GM23248 (cell line): Measurements from ENCODE around the gene C5. TPM values are rescaled to one million over a fixed set of nuclear protein-coding genes. Genes with fewer than 3 reads are reported as not detected.

ENCODE experiments used
- DNase-seq: peaks from one replicate; pipeline ENCODE4 v3.0.0-alpha.2; 2015
- H2AFZ ChIP-seq: fragments of 200-600 bp; sonication (generic); 2 replicates; pipeline ENCODE4 v1.6.1; 2016; ENCODE audit warnings: antibody characterized with exemption
- H3F3A ChIP-seq: fragments of 200-600 bp; sonication (generic); 2 replicates; pipeline ENCODE4 v1.6.1; 2016; ENCODE audit warnings: mild to moderate bottlenecking, antibody characterized with exemption, mixed run types; ENCODE audit not compliant: insufficient read depth
- H3K27ac ChIP-seq: fragments of 200-600 bp; sonication (generic); 2 replicates; pipeline ENCODE4 v1.5.1; 2016; ENCODE audit warnings: mild to moderate bottlenecking
- H3K27me3 ChIP-seq: fragments of 200-600 bp; sonication (generic); replicated peaks from 2 replicates; pipeline ENCODE4 v1.6.1; 2016; ENCODE audit warnings: mild to moderate bottlenecking; ENCODE audit not compliant: insufficient read depth
- H3K36me3 ChIP-seq: fragments of 200-600 bp; sonication (generic); 2 replicates; pipeline ENCODE4 v1.6.1; 2016; ENCODE audit warnings: low read depth, mild to moderate bottlenecking
- H3K4me1 ChIP-seq: fragments of 200-600 bp; sonication (generic); 2 replicates; pipeline ENCODE4 v1.6.1; 2016; ENCODE audit warnings: mild to moderate bottlenecking; ENCODE audit not compliant: insufficient read depth
- H3K4me2 ChIP-seq: fragments of 200-600 bp; sonication (generic); one replicate; pipeline ENCODE4 v1.6.1; 2016; ENCODE audit warnings: mild to moderate bottlenecking; ENCODE audit not compliant: unreplicated experiment
- H3K4me3 ChIP-seq: fragments of 200-600 bp; sonication (generic); 2 replicates; pipeline ENCODE4 v1.5.1; 2016; ENCODE audit warnings: mild to moderate bottlenecking
- H3K79me2 ChIP-seq: fragments of 200-600 bp; sonication (generic); 2 replicates; pipeline ENCODE4 v1.6.1; 2016; ENCODE audit warnings: mild to moderate bottlenecking; ENCODE audit not compliant: insufficient read depth
- H3K9ac ChIP-seq: fragments of 200-600 bp; sonication (generic); 2 replicates; pipeline ENCODE4 v1.6.1; 2016; ENCODE audit warnings: mild to moderate bottlenecking
- H3K9me2 ChIP-seq: fragments of 200-600 bp; sonication (generic); 2 replicates; pipeline ENCODE4 v1.6.1; 2016; ENCODE audit warnings: mixed run types, mild to moderate bottlenecking, moderate library complexity; ENCODE audit not compliant: insufficient read depth
- H3K9me3 ChIP-seq: fragments of 200-600 bp; sonication (generic); one replicate; pipeline ENCODE4 v1.6.1; 2017; ENCODE audit warnings: low read depth
- H4K20me1 ChIP-seq: fragments of 200-600 bp; sonication (generic); 2 replicates; pipeline ENCODE4 v1.6.0; 2016; ENCODE audit not compliant: insufficient read depth
- EZH2 ChIP-seq: fragments of 200-600 bp; sonication (generic); IDR thresholded peaks from 2 replicates; pipeline ENCODE4 v1.6.1; 2018; ENCODE audit warnings: antibody characterized with exemption, mild to moderate bottlenecking; ENCODE audit not compliant: insufficient read depth, poor library complexity, severe bottlenecking
- EZH2phosphoT487 ChIP-seq: fragments of 200-600 bp; sonication (generic); IDR thresholded peaks from 2 replicates; pipeline ENCODE4 v1.6.1; 2018; ENCODE audit warnings: antibody characterized with exemption, moderate library complexity, mild to moderate bottlenecking, low read depth; ENCODE audit not compliant: insufficient read depth
- WGBS, 2 experiments: methylation state at CpG; one replicate each; pipeline ENCODE4 v1.1.6; 2015 to 2017; ENCODE audit warnings: low lambda C conversion rate in 2 of 2, low coverage in 1 of 2; ENCODE audit errors: missing lambda C conversion rate in 2 of 2; 5-methylcytosine and 5-hydroxymethylcytosine counted together
- in situ Hi-C: fragments of 300-500 bp; cut with MboI; formaldehyde crosslinking; loops from 2 replicates; pipeline ENCODE4 v1.15.0; 2020
- polyA plus RNA-seq: library from polyadenylated mRNA; unstranded; fragments of >200 nt; fragmentation: Nextera tagmentation; extraction: Ambion mirVana; gene quantifications from 2 replicates; pipeline ENCODE4 v1.2.1, GENCODE V29; 2016
- total RNA-seq: library from RNA; depleted of rRNA; stranded (reverse); fragments of >200 nt; shearing (Covaris generic); gene quantifications from 2 replicates; pipeline ENCODE4 v1.2.3, GENCODE V29; 2014

The C5 gene
- total and polyA plus RNA-seq, 2 experiments from 2014 or later, result 1.2 to 1.6 TPM

- no peak overlapping the region for H3K9ac ChIP-seq
- H3K9me3 ChIP-seq, result no peaks in the 10 kb centered on the region
- H3F3A ChIP-seq, result no peaks in the 10 kb centered on the region
- H3K9me2 ChIP-seq, result no peaks in the 10 kb centered on the region
- in situ Hi-C loops, result loop anchor here (5.0 kb wide), 1 partner anchor 81 kb away; no protein-coding TSS in a partner anchor
- peak overlapping the region; percentile 78 for H2AFZ ChIP-seq
- no peaks in the 10 kb centered on the region for H3K36me3 ChIP-seq
- H3K27me3 ChIP-seq, result no peaks in the 10 kb centered on the region
- WGBS, 2 experiments, result 11 to 19% methylated on average over 2 of the region's 2 CpGs
- peaks cover 10% of the 10 kb centered on the region; the same call in 1 of the 2 replicates for H3K4me1 ChIP-seq
- no peak overlapping the region for H3K4me2 ChIP-seq
- H3K27ac ChIP-seq, result no peak overlapping the region
- no peaks in the 10 kb centered on the region for H3K79me2 ChIP-seq
- peak; percentile 76 for DNase-seq
- H3K4me3 ChIP-seq, result no peak overlapping the region
- no peaks in the 10 kb centered on the region for H4K20me1 ChIP-seq
- TF ChIP-seq EZH2phosphoT487 (no peak), EZH2 (no peak)
Measured at GRCh38 chr9:120985819-120986222, 64.3 kb downstream of the C5 start.

- H3K4me2 ChIP-seq, result no peak overlapping the region
- no peaks in the 10 kb centered on the region for H4K20me1 ChIP-seq
- H2AFZ ChIP-seq, result no peak overlapping the region
- in situ Hi-C loops, result no loop called here
- H3K9me3 ChIP-seq, result no peaks in the 10 kb centered on the region
- 92% methylated on average over 3 of the region's 3 CpGs for WGBS, 2 experiments
- no peak overlapping the region for H3K9ac ChIP-seq
- no peak for DNase-seq
- no peaks in the 10 kb centered on the region for H3F3A ChIP-seq
- H3K4me3 ChIP-seq, result no peak overlapping the region
- no peak overlapping the region for H3K27ac ChIP-seq
- no peaks in the 10 kb centered on the region for H3K36me3 ChIP-seq
- H3K9me2 ChIP-seq, result no peaks in the 10 kb centered on the region
- H3K4me1 ChIP-seq, result peaks cover 10% of the 10 kb centered on the region; the same call in 1 of the 2 replicates
- TF ChIP-seq EZH2phosphoT487 (no peak), EZH2 (no peak)
- H3K79me2 ChIP-seq, result no peaks in the 10 kb centered on the region
- H3K27me3 ChIP-seq, result no peaks in the 10 kb centered on the region
Measured at GRCh38 chr9:120983259-120983837, 66.7 kb downstream of the C5 start.

GRCh38 chr9:120982836-120983235 lies 67.2 kb downstream of the C5 start:
- 29 to 34% methylated on average over 3 of the region's 3 CpGs for WGBS, 2 experiments
- no peaks in the 10 kb centered on the region for H3K27me3 ChIP-seq
- H3K9me2 ChIP-seq, result no peaks in the 10 kb centered on the region
- in situ Hi-C loops, result no loop called here
- no peak for TF ChIP-seq EZH2phosphoT487
- no peak for TF ChIP-seq EZH2
- peaks cover 10% of the 10 kb centered on the region; the same call in 1 of the 2 replicates for H3K4me1 ChIP-seq
- DNase-seq, result peak; percentile 64
- no peak overlapping the region for H3K9ac ChIP-seq
- H3K79me2 ChIP-seq, result no peaks in the 10 kb centered on the region
- no peak overlapping the region for H2AFZ ChIP-seq
- H4K20me1 ChIP-seq, result no peaks in the 10 kb centered on the region
- no peaks in the 10 kb centered on the region for H3K36me3 ChIP-seq
- no peak overlapping the region for H3K4me2 ChIP-seq
- H3F3A ChIP-seq, result no peaks in the 10 kb centered on the region
- H3K9me3 ChIP-seq, result no peaks in the 10 kb centered on the region
- H3K4me3 ChIP-seq, result no peak overlapping the region
- H3K27ac ChIP-seq, result no peak overlapping the region

DNA sequence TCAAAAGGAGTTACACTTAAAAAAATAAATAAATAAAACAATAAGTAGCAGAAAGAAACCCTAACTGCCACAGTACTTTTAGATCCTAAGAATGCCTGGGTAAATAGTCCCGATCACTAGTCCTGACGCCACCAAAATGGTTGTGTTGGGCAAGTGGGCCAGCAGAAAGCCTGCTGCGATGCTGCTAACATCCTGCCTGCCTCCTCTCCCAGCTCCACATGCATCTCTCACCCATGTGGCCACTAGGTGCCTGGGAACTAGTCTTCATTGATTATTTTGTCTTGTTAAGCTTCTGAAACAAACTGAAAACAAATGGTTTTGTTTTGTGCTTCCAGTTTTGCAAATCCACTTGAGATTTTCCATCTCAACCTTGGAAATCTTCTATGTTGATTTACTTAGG lies 69.1 kb downstream of the C5 start:
- Histone ChIP-seq H4K20me1 (no peaks in the 10 kb centered on the region), H3K4me2 (no peak overlapping the region), H3K9me3 (no peaks in the 10 kb centered on the region), H2AFZ (no peak overlapping the region), H3K27me3 (no peaks in the 10 kb centered on the region), H3K4me1 (peaks cover 10% of the 10 kb centered on the region; the same call in 1 of the 2 replicates), H3K27ac (no peak overlapping the region), H3K4me3 (no peak overlapping the region), H3K9me2 (no peaks in the 10 kb centered on the region), H3K79me2 (no peaks in the 10 kb centered on the region), H3K36me3 (no peaks in the 10 kb centered on the region), H3K9ac (no peak overlapping the region), H3F3A (no peaks in the 10 kb centered on the region)
- no peak for TF ChIP-seq EZH2
- TF ChIP-seq EZH2phosphoT487, result no peak
- WGBS, 2 experiments, result 96 to 98% methylated on average over 3 of the region's 3 CpGs
- in situ Hi-C loops, result no loop called here
- no peak for DNase-seq
